ENCODE results near the gene NPR3.

DNA sequence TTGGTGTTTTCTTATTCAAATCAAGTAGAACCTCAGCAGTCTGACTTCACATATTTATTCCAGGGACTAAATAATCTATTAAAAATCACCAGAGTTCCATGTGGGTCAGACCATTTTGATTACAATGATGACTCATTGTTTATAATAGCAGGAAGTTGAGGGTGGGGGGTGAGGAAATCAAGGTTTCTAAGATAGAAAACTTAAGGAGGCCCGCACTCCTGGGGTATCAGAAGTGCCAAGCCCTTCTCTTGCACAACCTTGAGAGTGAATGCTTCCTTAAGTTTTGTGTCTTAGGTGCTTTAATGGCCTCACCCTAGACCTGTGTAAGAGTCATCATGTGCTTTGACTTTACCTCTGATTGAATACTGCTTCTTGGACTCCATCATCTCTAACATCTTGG is 31.9 kb upstream of the NPR3 start:
- TF ChIP-seq ZNF274 (IDR thresholded peaks at IDR 0.05; ENCODE audit: low read depth, low read length) = no peak
- no peak for TF ChIP-seq YY1 (IDR thresholded peaks at IDR 0.05; ENCODE audit: insufficient read depth, insufficient read length)
- no peak for TF ChIP-seq SUZ12 (IDR thresholded peaks at IDR 0.05; ENCODE audit: extremely low read depth, insufficient read depth, insufficient read length)
